ENCODE data around the gene ANKRD45.

GRCh38 chr1:173705117-173705516 lies 35.5 kb upstream of the ANKRD45 start:
- TF ChIP-seq CTCF (IDR thresholded peaks at IDR 0.05; ENCODE audit: insufficient read depth, low read length), result no peak
- no peak for TF ChIP-seq SPI1 (IDR thresholded peaks at IDR 0.05; ENCODE audit: borderline replicate concordance, low read depth)
- no peak for TF ChIP-seq POLR2AphosphoS5 (IDR thresholded peaks at IDR 0.05; ENCODE audit: low read depth)

All from HL-60 (cell line).